HTR-8/SVneo (cell line): ENCODE measurements around the gene STK35.
A peak's percentile ranks its signal among the peaks of the same experiment; 100 is the strongest.
"Not testable (repeated sequence)": the region's sequence is repeated elsewhere in the genome, so short reads cannot be mapped to it uniquely, and the experiment has no call there.

ENCODE experiments used
- DNase-seq: peaks from one replicate; pipeline ENCODE4 v3.0.0; 2011; ENCODE audit warnings: low spot score, mixed read lengths; ENCODE audit not compliant: insufficient read length
- FAIRE-seq: peaks from 2 replicates; lab custom pipeline; 2011; peaks lifted over from hg19 to GRCh38; lab: Jason Lieb, UNC

STK35 gene

GRCh38 chr20:2156224-2156623 lies 54.6 kb downstream of the STK35 start:
- FAIRE-seq, result no peak

GRCh38 chr20:2156666-2157624 lies 55.3 kb downstream of the STK35 start:
- DNase-seq (no peak), FAIRE-seq (no peak)

More at GRCh38 chr20:2156224-2156623, 54.6 kb downstream of the STK35 start:
- DNase-seq, result no peak

GRCh38 chr20:2162125-2162822 lies 60.6 kb downstream of the STK35 start:
- DNase-seq (no peak), FAIRE-seq (no peak)

- no peak for DNase-seq
These were observed 61.2 kb downstream of the STK35 start for GRCh38 chr20:2162823-2163166.

GRCh38 chr20:2163312-2163711 lies 61.7 kb downstream of the STK35 start:
- DNase-seq, result no peak
- FAIRE-seq, result no peak

More at GRCh38 chr20:2162823-2163166, 61.2 kb downstream of the STK35 start:
- no peak for FAIRE-seq

- no peak for DNase-seq
- FAIRE-seq, result no peak
These were observed 62.1 kb downstream of the STK35 start for GRCh38 chr20:2163757-2164156.

- DNase-seq (no peak), FAIRE-seq (no peak)
These were observed 62.8 kb downstream of the STK35 start for GRCh38 chr20:2164421-2164820.

- no peak for FAIRE-seq
- no peak for DNase-seq
These were observed 63.3 kb downstream of the STK35 start for GRCh38 chr20:2164966-2165365.

GRCh38 chr20:2165871-2166270 lies 64.2 kb downstream of the STK35 start:
- no peak for FAIRE-seq

GRCh38 chr20:2167112-2167511 lies 65.5 kb downstream of the STK35 start:
- DNase-seq (no peak), FAIRE-seq (no peak)

More at GRCh38 chr20:2165871-2166270, 64.2 kb downstream of the STK35 start:
- DNase-seq, result no peak

GRCh38 chr20:2168946-2169345 lies 67.3 kb downstream of the STK35 start:
- DNase-seq (no peak), FAIRE-seq (no peak)

GRCh38 chr20:2169456-2170088 lies 67.9 kb downstream of the STK35 start:
- DNase-seq (no peak), FAIRE-seq (no peak)

GRCh38 chr20:2170404-2170803 lies 68.8 kb downstream of the STK35 start:
- FAIRE-seq (no peak), DNase-seq (no peak)

- no peak for DNase-seq
- FAIRE-seq, result no peak
These were observed 69.7 kb downstream of the STK35 start for GRCh38 chr20:2171266-2171790.

- not testable (repeated sequence) for FAIRE-seq, DNase-seq
These were observed 70.2 kb downstream of the STK35 start for GRCh38 chr20:2171840-2172239.

GRCh38 chr20:2172305-2173175 lies 70.9 kb downstream of the STK35 start:
- FAIRE-seq, result peak; percentile 64
- DNase-seq, result peak; percentile 79

- FAIRE-seq, result peak; percentile 68
These were observed 71.6 kb downstream of the STK35 start for GRCh38 chr20:2173186-2173585.

GRCh38 chr20:2174067-2174466 lies 72.4 kb downstream of the STK35 start:
- FAIRE-seq (no peak), DNase-seq (no peak)

More at GRCh38 chr20:2173186-2173585, 71.6 kb downstream of the STK35 start:
- no peak for DNase-seq

- DNase-seq (no peak), FAIRE-seq (no peak)
These were observed 75.3 kb downstream of the STK35 start for GRCh38 chr20:2176946-2177345.
